Stomach (tissue), 9 donors: Measurements from ENCODE around the gene ZMIZ1. TPM values are rescaled to one million over a fixed set of nuclear protein-coding genes. Genes with fewer than 3 reads are reported as not detected.

Experiments
- DNase-seq, 2 donors: peaks; one replicate each; pipeline versions ENCODE4 v3.0.0 to v3.0.0-alpha.2; 2013 to 2019
- H3K27ac ChIP-seq, 5 donors: fragments of 200-600 bp in 4 of 5; sonication (generic) in 4 of 5; one replicate each; pipeline ENCODE4 v1.5.1; 2013 to 2019; ENCODE audit warnings: mild to moderate bottlenecking in 1 of 5, moderate library complexity in 1 of 5
- H3K27me3 ChIP-seq, 3 donors: fragments of 200-600 bp; sonication (generic); one replicate each; pipeline ENCODE4 v1.5.1; 2017 to 2019; ENCODE audit warnings: mixed run types in 1 of 3
- H3K36me3 ChIP-seq, 4 donors: fragments of 200-600 bp; sonication (generic); 1 replicate in 3 of 4; 2 replicates in 1 of 4; pipeline ENCODE4 v1.5.1; 2016 to 2019
- H3K4me1 ChIP-seq, 4 donors: fragments of 200-600 bp; sonication (generic); one replicate each; pipeline ENCODE4 v1.5.1; 2016 to 2019
- H3K4me3 ChIP-seq, 4 donors: fragments of 200-600 bp; sonication (generic) in 3 of 4; one replicate each; pipeline ENCODE4 v1.5.1; 2016 to 2019; ENCODE audit warnings: mild to moderate bottlenecking in 1 of 4
- H3K9me3 ChIP-seq, 4 donors: fragments of 200-600 bp; sonication (generic); one replicate each; pipeline ENCODE4 v1.5.1; 2016 to 2019
- CTCF ChIP-seq, 7 experiments: fragments of 450-650 bp in 4 of 7; fragments of 200-600 bp in 3 of 7; sonication (generic) in 3 of 7; IDR thresholded peaks; one replicate each; pipeline ENCODE4 v1.5.1; 2016 to 2019; ENCODE audit warnings: antibody characterized with exemption in 7 of 7, control low read depth in 2 of 7, mild to moderate bottlenecking in 1 of 7
- EP300 ChIP-seq: sonication (generic); formaldehyde crosslinking; IDR thresholded peaks from one replicate; pipeline ENCODE4 v1.6.1; 2017; ENCODE audit warnings: antibody characterized with exemption
- POLR2A ChIP-seq, 4 donors: fragments of 450-650 bp; IDR thresholded peaks; one replicate each; pipeline ENCODE4 v1.6.1; 2016; ENCODE audit warnings: antibody characterized with exemption in 4 of 4, control low read depth in 2 of 4, mild to moderate bottlenecking in 1 of 4, moderate library complexity in 1 of 4
- POLR2AphosphoS5 ChIP-seq, 3 donors: sonication (generic); formaldehyde crosslinking; IDR thresholded peaks; one replicate each; pipeline ENCODE4 v1.6.1; 2016; ENCODE audit warnings: antibody characterized with exemption in 3 of 3
- WGBS, 5 donors: extraction: QIAGEN DNeasy Blood & Tissue Kit in 3 of 5; methylation state at CpG; one replicate each; pipeline versions ENCODE4 v1.1.5 to v1.1.7; 2013 to 2018; 5-methylcytosine and 5-hydroxymethylcytosine counted together
- intact Hi-C: fragments of 100-400 bp; cut with DNase I; formaldehyde crosslinking; loops from one replicate; pipeline ENCODE4 v1.15.1; 2023; ENCODE audit warnings: low total_unique reads
- polyA plus RNA-seq, 3 donors: library from polyadenylated mRNA; stranded (reverse); fragments of 200-250 nt; gene quantifications; one replicate each; pipeline ENCODE4 v1.2.3, GENCODE V29; 2013
- total RNA-seq, 5 donors: library from RNA; depleted of rRNA; stranded (reverse); fragments of >200 nt; gene quantifications; one replicate each; pipeline versions ENCODE4 v1.1.0 to v1.2.3, GENCODE V29; 2014 to 2016
- donor health status: healthy with polysubstance abuse.
- donor health status: Bipolar disorder and iron deficiency.
- donor health status: healthy.

ZMIZ1 gene
- total and polyA plus RNA-seq, 8 donors = 17.7 to 103 (median 26.3) TPM

- Histone ChIP-seq H3K4me1 (peaks cover 99 to 100% (median 99%) of the 10 kb centered on the region in 4 donors), H3K4me3 (no peak overlapping the region), H3K27me3 (no peaks in the 10 kb centered on the region), H3K36me3 (peaks cover 0 to 20% (median 5%) of the 10 kb centered on the region in 4 donors), H3K9me3 (no peaks in the 10 kb centered on the region), H3K27ac (peak overlapping the region; percentile 80 to 91 (median 86))
- WGBS, 5 donors = 36 to 51% (median 37%) methylated on average over 14 to 16 of the region's 16 CpGs
- intact Hi-C loops = no loop called here
- TF ChIP-seq EP300 (no peak), POLR2AphosphoS5 (IDR thresholded peaks at IDR 0.05) (peak in 2 of 3 donors; percentile 41 to 50), POLR2A (IDR thresholded peaks at IDR 0.05) (no peak), CTCF (IDR thresholded peaks at IDR 0.05) (no peak)
- peak; percentile 74 to 82 for DNase-seq
Measured at GRCh38 chr10:79148452-79149344, 79.9 kb downstream of the ZMIZ1 start.

- H3K9me3 ChIP-seq = no peaks in the 10 kb centered on the region
- H3K27ac ChIP-seq = peak overlapping the region; percentile 80 to 91 (median 86)
- peaks cover 0 to 17% (median 2%) of the 10 kb centered on the region in 4 donors for H3K36me3 ChIP-seq
- WGBS, 5 donors = 37 to 62% (median 49%) methylated on average over 3 of the region's 3 CpGs
- peaks cover 99 to 100% (median 99%) of the 10 kb centered on the region in 4 donors for H3K4me1 ChIP-seq
- TF ChIP-seq CTCF (IDR thresholded peaks at IDR 0.05) (no peak), EP300 (no peak), POLR2A (IDR thresholded peaks at IDR 0.05) (no peak), POLR2AphosphoS5 (IDR thresholded peaks at IDR 0.05) (no peak)
- no peak for DNase-seq
- H3K27me3 ChIP-seq = no peaks in the 10 kb centered on the region
- intact Hi-C loops = no loop called here
- no peak overlapping the region for H3K4me3 ChIP-seq
Measured at GRCh38 chr10:79149345-79149661, 80.5 kb downstream of the ZMIZ1 start.

GRCh38 chr10:79149662-79150443 is 81.1 kb downstream of the ZMIZ1 start:
- Histone ChIP-seq H3K27ac (peak overlapping the region; percentile 80 to 91 (median 86)), H3K9me3 (no peaks in the 10 kb centered on the region), H3K4me1 (peaks cover 96 to 100% (median 99%) of the 10 kb centered on the region in 4 donors), H3K4me3 (no peak overlapping the region), H3K36me3 (peaks cover 0 to 19% (median 1%) of the 10 kb centered on the region in 4 donors), H3K27me3 (no peaks in the 10 kb centered on the region)
- DNase-seq = peak; percentile 63 to 79
- TF ChIP-seq POLR2AphosphoS5 (IDR thresholded peaks at IDR 0.05) (peak in 1 of 3 donors; percentile 17), CTCF (IDR thresholded peaks at IDR 0.05) (no peak)
- intact Hi-C loops = no loop called here
- WGBS, 5 donors = 20 to 37% (median 23%) methylated on average over 11 to 27 of the region's 27 CpGs

GRCh38 chr10:79150444-79150754 is 81.6 kb downstream of the ZMIZ1 start:
- H3K4me3 ChIP-seq = no peak overlapping the region
- no peaks in the 10 kb centered on the region for H3K9me3 ChIP-seq
- no peak for DNase-seq
- H3K36me3 ChIP-seq = peaks cover 0 to 19% (median 1%) of the 10 kb centered on the region in 4 donors
- peak overlapping the region; percentile 80 to 91 (median 86) for H3K27ac ChIP-seq
- WGBS, 5 donors = 77 to 100% (median 85%) methylated on average over 1 of the region's 1 CpG
- H3K27me3 ChIP-seq = no peaks in the 10 kb centered on the region
- intact Hi-C loops = no loop called here
- TF ChIP-seq POLR2AphosphoS5 (IDR thresholded peaks at IDR 0.05) (no peak), POLR2A (IDR thresholded peaks at IDR 0.05) (no peak), CTCF (IDR thresholded peaks at IDR 0.05) (no peak), EP300 (no peak)
- peaks cover 90 to 100% (median 99%) of the 10 kb centered on the region in 4 donors for H3K4me1 ChIP-seq
